Head of caudate nucleus (tissue), 42 donors: ENCODE data around the gene RC3H1.
"Not testable (repeated sequence)": the region's sequence is repeated elsewhere in the genome, so short reads cannot be mapped to it uniquely, and the experiment has no call there.

Experiments
- DNase-seq, 42 donors: peaks; one replicate each; pipeline versions ENCODE4 v3.0.0 to v3.0.0-alpha.2; 2020 to 2021; ENCODE audit warnings: mixed read lengths in 7 of 42
- intact Hi-C: fragments of 100-400 bp; cut with DNase I; formaldehyde crosslinking; loops from one replicate; pipeline ENCODE4 v1.15.0; 2022

Gene RC3H1

GRCh38 chr1:174028495-174028894 lies 6.3 kb upstream of the RC3H1 start:
- intact Hi-C loops, result loop anchor here (10.0 kb wide), 1 partner anchor 46 kb away; no protein-coding TSS in a partner anchor
- no peak for DNase-seq

DNA sequence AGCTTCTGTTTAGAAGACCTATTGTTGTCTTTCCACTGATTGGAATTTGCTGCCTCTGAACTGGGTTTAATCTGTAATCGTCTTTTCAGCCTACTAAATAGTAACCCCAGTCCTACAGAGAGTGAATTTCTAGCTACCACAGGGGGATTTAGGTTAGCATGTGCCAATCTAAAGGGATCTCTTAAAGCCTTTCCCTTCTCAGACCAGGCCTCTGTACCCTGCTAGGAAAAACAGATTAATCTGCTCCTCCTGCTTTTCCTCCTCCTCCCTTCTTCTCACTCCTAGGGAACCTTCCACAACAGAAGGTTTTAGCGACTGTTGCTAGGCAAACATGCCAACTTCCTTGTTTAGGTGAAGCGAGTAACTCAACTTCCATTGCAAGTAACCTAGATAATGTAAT lies 1.3 kb upstream of the RC3H1 start:
- intact Hi-C loops, result loop anchor here (5.0 to 10.0 kb wide), 2 partner anchors 51 to 156 kb away; partner anchors contain the start of genes GAS5 and ZBTB37
- DNase-seq, result peak in 10 of 42 donors; percentile 12 to 62 (median 24)

DNA sequence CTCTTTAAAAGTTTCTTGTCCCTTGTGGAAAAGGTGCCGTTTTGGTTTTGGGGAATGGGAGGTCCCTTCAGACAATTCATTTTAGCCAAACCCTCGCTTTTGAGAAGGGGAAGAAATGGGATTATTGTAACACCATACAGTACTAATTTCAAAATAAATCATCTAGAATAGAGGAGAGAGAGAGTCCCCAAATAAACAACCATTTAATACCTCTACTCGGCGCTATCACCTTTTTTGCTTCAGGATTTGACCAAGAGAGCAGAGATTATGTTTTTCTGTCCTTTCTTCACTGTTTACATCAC lies 770 bp upstream of the RC3H1 start:
- DNase-seq, result no peak
- intact Hi-C loops, result loop anchor here (5.0 to 10.0 kb wide), 2 partner anchors 52 to 156 kb away; partner anchors contain the start of genes GAS5 and ZBTB37

DNA sequence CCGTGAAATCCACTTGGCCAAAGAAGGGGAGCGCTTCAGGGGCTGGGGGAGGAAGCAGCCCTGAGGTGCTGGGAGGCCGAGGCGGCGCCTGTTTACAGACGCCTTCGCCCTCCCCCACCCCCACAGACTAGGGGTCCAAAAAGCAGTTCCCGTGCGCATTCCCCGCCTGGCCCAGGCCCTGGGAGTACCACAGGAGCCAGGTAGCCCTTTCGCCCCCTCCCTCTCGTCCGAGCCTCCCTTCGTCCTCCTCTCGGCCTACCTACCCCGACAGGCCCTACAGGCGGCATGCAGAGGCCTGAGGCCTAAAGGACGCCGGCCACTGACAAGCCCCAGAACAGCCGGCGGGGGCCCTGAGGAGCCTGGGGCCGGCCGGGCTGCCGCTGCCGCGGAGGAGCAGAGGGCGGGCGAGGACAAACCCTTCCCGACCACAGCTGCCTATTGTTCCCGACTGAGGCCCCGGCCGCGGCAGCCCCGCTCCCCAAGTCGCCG lies 522 bp downstream of the RC3H1 start:
- peak in 29 of 42 donors; percentile 6 to 75 (median 43) for DNase-seq
- intact Hi-C loops, result loop anchor here (5.0 to 10.0 kb wide), 2 partner anchors 53 to 154 kb away; partner anchors contain the start of genes GAS5 and ZBTB37

DNA sequence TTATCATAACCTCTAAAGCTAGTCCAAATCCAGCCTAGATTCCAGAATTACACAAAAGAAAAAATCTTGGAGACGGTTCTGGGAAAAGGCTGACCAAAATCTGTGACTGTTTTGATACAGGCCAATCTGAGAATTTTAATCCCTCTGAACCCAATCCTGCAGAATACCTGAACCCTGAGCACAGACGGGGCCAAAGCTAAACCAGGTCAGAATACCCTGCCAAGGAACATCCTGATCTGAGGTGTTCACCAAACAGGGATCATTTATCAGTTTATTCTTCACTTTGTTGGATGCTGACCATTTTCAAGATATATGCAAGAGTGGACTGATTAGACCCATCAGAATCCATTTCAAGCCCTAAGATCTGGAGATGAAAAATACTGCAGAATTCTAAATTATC lies 3.6 kb downstream of the RC3H1 start:
- DNase-seq, result no peak
- intact Hi-C loops, result no loop called here

- DNase-seq, result no peak
- intact Hi-C loops, result no loop called here
Observed at GRCh38 chr1:174017231-174017970, 4.8 kb downstream of the RC3H1 start.

DNA sequence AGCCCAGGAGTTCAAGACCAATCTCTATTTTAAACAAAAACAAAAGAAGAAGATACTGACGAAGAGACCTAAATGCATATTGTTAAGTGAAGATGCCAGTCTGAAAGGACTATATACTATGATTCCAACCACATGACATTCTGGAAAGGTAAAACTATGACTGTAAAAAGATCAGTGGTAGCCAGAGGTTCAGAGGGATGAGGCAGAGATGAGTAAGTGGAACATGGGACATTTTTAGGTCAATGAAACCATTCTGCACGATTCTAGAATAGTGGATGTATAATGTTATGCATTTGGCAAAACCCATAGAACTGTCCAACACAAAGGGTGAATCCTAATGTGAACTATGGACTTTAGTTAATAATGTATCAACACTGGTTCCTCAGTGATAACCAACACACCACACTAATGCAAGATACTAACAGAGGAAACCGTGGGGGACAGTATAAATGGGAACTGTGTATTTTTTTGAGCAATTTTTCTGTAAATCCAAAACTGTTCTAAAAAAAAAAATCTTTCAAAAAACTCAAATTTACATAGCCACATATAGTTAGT lies 8.2 kb downstream of the RC3H1 start:
- intact Hi-C loops, result no loop called here
- no peak for DNase-seq

DNA sequence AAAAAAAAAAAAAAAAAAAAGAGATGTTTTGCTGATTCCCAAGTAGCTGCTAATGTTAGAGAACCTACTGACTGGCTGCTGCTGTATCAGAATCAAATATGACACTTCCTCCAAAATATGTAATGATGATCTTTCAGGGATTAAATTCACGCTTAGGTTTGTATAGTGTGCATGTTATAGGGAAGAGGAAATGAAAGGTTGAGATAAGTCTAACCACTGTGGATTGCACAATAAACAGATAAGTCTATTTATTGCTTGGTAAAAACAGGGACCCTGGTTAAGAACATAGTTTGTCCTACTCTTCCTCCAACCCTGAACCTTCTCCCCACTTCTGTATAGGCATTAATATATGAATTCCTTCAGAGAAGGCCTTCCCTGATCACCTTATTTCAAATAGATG lies 13.2 kb downstream of the RC3H1 start:
- DNase-seq, result no peak

GRCh38 chr1:174008269-174008668 lies 13.9 kb downstream of the RC3H1 start:
- intact Hi-C loops, result no loop called here
- no peak for DNase-seq

More for the DNA sequence above, 13.2 kb downstream of the RC3H1 start:
- intact Hi-C loops, result no loop called here

DNA sequence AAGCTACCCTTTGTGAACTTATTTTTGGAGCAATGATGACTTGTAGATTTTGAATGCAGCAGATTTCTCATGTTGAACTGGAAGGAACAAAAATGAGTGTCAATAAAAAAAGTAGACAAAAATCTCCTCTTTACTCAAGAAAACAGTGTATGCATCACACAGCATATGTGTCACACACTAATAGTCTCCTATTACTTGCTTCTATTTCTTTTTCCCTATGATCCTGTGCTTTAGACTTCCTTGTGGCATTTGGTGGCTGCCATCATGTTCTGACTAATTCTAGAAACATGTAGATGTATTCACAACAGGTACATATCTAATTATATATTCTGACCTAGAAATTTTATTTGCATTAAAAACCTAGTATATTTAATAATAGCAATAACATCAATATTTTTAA lies 14.3 kb downstream of the RC3H1 start:
- no peak for DNase-seq
- intact Hi-C loops, result no loop called here

GRCh38 chr1:174005032-174005431 lies 17.1 kb downstream of the RC3H1 start:
- DNase-seq, result no peak
- intact Hi-C loops, result no loop called here

GRCh38 chr1:174003867-174004266 lies 18.3 kb downstream of the RC3H1 start:
- DNase-seq, result no peak
- intact Hi-C loops, result no loop called here

DNA sequence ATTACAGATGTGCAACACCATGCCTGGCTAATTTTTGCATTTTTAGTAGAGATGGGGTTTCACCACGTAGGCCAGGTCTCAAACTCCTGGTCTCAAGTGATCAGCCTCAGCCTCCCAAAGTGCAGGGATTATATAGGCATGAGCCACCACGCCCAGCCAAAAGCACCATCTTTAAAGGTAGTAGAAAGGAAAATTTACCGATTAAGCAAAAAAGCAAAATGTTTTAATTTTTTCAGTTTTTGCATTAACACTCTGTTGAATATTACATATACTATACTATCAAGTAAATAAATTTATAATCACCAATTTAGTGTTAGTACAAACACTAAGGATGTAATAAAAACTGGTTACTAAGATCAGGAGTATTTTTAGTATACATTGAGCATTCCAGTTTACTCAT lies 20.6 kb downstream of the RC3H1 start:
- intact Hi-C loops, result no loop called here
- no peak for DNase-seq

DNA sequence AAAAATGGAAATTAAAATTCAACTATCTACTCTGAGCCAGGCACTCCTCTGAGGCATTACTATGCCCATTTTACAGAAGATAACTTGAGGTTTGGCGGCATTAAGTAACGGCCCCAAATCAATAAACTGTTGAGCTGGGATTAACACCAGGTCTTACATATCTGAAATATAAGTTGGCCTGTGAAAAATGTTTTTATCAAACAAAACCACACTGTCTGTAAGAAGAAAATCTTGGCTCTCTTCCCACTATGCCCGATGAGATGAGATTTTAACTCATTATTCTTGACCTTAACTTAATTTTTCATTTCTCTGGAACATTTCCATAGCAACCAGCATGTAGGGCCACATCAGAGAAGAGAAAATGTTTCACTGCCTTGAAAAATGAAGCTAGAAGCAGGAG lies 21.8 kb downstream of the RC3H1 start:
- DNase-seq, result no peak
- intact Hi-C loops, result no loop called here

GRCh38 chr1:173997791-173998190 lies 24.4 kb downstream of the RC3H1 start:
- intact Hi-C loops, result no loop called here
- no peak for DNase-seq

DNA sequence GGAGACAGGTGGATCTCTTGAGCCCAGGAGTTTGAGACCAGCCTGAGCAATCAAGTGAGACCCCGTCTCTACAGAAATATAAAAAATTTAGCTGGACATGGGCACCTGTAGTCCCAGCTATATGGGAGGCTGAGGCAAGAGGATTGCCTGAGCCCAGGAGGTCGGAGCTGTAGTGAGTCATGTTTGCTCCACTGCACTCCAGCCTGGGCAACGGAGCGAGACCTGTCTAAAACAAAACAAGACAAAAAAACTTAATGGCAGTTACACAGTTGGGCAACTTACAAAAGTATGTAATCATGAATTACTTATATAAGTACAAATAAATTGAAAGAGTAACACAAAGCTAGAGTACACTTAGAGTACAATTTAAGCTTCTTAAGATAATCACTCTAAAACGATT lies 25.2 kb downstream of the RC3H1 start:
- intact Hi-C loops, result no loop called here
- DNase-seq, result no peak

- DNase-seq, result no peak
- intact Hi-C loops, result no loop called here
Observed at GRCh38 chr1:173995475-173995874, 26.7 kb downstream of the RC3H1 start.

DNA sequence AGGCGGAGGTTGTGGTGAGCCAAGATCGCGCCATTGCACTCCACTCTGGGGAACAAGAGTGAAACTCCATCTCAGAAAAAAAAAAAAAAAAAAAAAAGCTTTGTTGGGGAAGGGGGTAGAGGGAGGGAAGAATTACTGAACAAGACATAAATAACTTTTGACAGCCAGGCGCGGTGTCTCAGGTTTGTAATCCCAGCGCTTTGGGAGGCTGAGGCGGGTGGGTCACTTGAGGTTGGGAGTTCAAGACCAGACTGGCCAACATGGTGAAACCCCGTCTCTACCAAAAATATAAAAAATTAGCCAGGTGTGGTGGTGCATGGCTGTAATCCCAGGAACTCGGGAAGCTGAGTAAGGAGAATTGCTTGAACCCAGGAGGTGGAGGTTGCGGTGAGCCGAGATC lies 28.2 kb downstream of the RC3H1 start:
- intact Hi-C loops, DNase-seq: not testable (repeated sequence)

GRCh38 chr1:173988068-173988467 lies 34.1 kb downstream of the RC3H1 start:
- intact Hi-C loops, result no loop called here
- DNase-seq, result no peak

DNA sequence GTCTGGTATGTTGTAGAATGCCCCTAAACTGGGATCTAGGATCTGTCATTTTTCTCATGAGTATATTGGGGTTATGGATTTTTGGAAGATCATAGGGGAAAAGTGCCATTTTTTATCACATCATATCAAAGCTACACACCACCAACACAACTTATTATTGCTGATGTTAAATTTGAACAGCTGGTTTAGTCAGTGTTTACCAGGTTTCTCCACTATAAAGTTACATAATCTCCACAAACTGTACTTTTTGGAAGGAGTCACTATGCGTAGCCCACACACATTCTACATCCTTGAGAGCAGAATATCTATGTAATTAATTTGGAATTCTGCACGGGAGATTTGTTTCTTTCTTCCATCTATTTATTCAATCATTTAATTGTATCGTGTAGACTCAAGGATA lies 35.2 kb downstream of the RC3H1 start:
- intact Hi-C loops, result no loop called here
- DNase-seq, result no peak

GRCh38 chr1:173970252-173970651 lies 51.9 kb downstream of the RC3H1 start:
- DNase-seq, result no peak
- intact Hi-C loops, result no loop called here
